Neural progenitor cell (in vitro differentiated cells): ENCODE results near the gene MAGI1. TPM values are rescaled to one million over a fixed set of nuclear protein-coding genes. Genes with fewer than 3 reads are reported as not detected.

ENCODE experiments used
- DNase-seq: peaks from one replicate; pipeline ENCODE4 v3.0.0-alpha.2; 2016; ENCODE audit warnings: low spot score
- H2AFZ ChIP-seq: fragments of 200-600 bp; sonication (generic); replicated peaks from 2 replicates; pipeline ENCODE4 v1.6.1; 2016; ENCODE audit warnings: antibody characterized with exemption
- H3F3A ChIP-seq: fragments of 200-600 bp; sonication (generic); 2 replicates; pipeline ENCODE4 v1.6.1; 2016; ENCODE audit warnings: antibody characterized with exemption, low read depth
- H3K27ac ChIP-seq: fragments of 200-600 bp; sonication (generic); 2 replicates; pipeline ENCODE4 v1.5.1; 2016; ENCODE audit warnings: mild to moderate bottlenecking
- H3K27me3 ChIP-seq: fragments of 200-600 bp; sonication (generic); 2 replicates; pipeline ENCODE4 v1.6.1; 2016; ENCODE audit warnings: mild to moderate bottlenecking, moderate library complexity
- H3K36me3 ChIP-seq: fragments of 200-600 bp; sonication (generic); 2 replicates; pipeline ENCODE4 v1.5.1; 2016
- H3K4me1 ChIP-seq: fragments of 200-600 bp; sonication (generic); 2 replicates; pipeline ENCODE4 v1.6.1; 2016; ENCODE audit warnings: mixed run types
- H3K4me2 ChIP-seq: fragments of 200-600 bp; sonication (generic); 2 replicates; pipeline ENCODE4 v1.6.1; 2016
- H3K4me3 ChIP-seq: fragments of 200-600 bp; sonication (generic); 2 replicates; pipeline ENCODE4 v1.5.1; 2016
- H3K79me2 ChIP-seq: fragments of 200-600 bp; sonication (generic); 2 replicates; pipeline ENCODE4 v1.6.1; 2016; ENCODE audit warnings: low read depth
- H3K9ac ChIP-seq: fragments of 200-600 bp; sonication (generic); 2 replicates; pipeline ENCODE4 v1.6.1; 2016
- H3K9me3 ChIP-seq: fragments of 200-600 bp; sonication (generic); 2 replicates; pipeline ENCODE4 v1.5.1; 2016; ENCODE audit warnings: low read depth
- H4K20me1 ChIP-seq: fragments of 200-600 bp; sonication (generic); 2 replicates; pipeline ENCODE4 v1.6.1; 2016; ENCODE audit warnings: low read depth
- H3K27ac Mint-ChIP-seq: 3 replicates; pipeline ENCODE4 v1.8.0; 2021; ENCODE audit warnings: mixed read lengths
- H3K27me3 Mint-ChIP-seq: 2 replicates; pipeline ENCODE4 v1.8.0; 2022; ENCODE audit warnings: low read depth, mild to moderate bottlenecking, inconsistent platforms, moderate library complexity, mixed read lengths; ENCODE audit not compliant: insufficient read depth
- H3K36me3 Mint-ChIP-seq: 3 replicates; pipeline ENCODE4 v1.8.0; 2021; ENCODE audit warnings: mixed read lengths
- H3K4me1 Mint-ChIP-seq: 3 replicates; pipeline ENCODE4 v1.8.0; 2021; ENCODE audit warnings: mixed read lengths
- H3K4me3 Mint-ChIP-seq: 3 replicates; pipeline ENCODE4 v1.8.0; 2021; ENCODE audit warnings: mild to moderate bottlenecking, moderate library complexity, mixed read lengths
- H3K9me3 Mint-ChIP-seq: 3 replicates; pipeline ENCODE4 v1.8.0; 2020; ENCODE audit warnings: mixed read lengths
- EZH2 ChIP-seq: fragments of 200-600 bp; sonication (generic); IDR thresholded peaks from 2 replicates; pipeline ENCODE4 v1.6.1; 2017; ENCODE audit warnings: antibody characterized with exemption, mild to moderate bottlenecking, moderate library complexity
- EZH2phosphoT487 ChIP-seq: fragments of 200-600 bp; sonication (generic); IDR thresholded peaks from 2 replicates; pipeline ENCODE4 v1.6.1; 2017; ENCODE audit warnings: antibody characterized with exemption
- total RNA-seq: library from RNA; depleted of rRNA; stranded (reverse); fragments of >200 nt; gene quantifications from 2 replicates; pipeline ENCODE4 v1.2.3, GENCODE V29; 2015; ENCODE audit warnings: low replicate concordance
- TF ChIP-seq, protein P1 (sequence below): fragments of 200-600 bp; sonication (generic); IDR thresholded peaks from 2 replicates; pipeline ENCODE4 v1.5.1; 2017; ENCODE audit warnings: antibody characterized with exemption, mild to moderate bottlenecking

The MAGI1 gene
- total RNA-seq, 1 donor from 2014 or later: 40.6 TPM

DNA sequence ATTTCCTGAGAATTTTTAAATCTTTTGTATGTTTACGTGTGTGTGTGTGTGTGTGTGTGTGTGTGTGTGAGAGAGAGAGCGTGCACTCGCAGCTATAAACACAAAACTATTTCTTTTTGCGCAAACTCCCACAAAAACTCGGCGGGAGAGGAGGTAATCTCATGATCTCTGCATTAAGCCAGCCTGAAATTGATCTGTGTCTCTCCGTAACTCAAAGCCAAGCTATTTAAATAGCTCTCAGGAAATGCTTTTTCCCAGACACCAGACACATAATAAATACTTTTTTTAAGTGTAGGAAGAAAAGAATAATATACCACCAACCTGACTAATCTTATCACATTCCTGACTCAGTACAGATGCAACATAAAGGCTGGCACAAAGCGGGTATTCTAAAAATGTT, 226.8 kb downstream of the MAGI1 start:
- Mint-ChIP-seq H3K27me3 (no peaks in the 10 kb centered on the region), H3K4me1 (peaks cover 48% of the 10 kb centered on the region), H3K27ac (peak overlapping the region; percentile 44), H3K9me3 (peaks cover 6% of the 10 kb centered on the region), H3K4me3 (peak overlapping the region; percentile 57), H3K36me3 (peaks cover 4% of the 10 kb centered on the region)
- Histone ChIP-seq H3K4me1 (peaks cover 50% of the 10 kb centered on the region), H3K27me3 (no peaks in the 10 kb centered on the region), H3K9me3 (no peaks in the 10 kb centered on the region), H3K4me2 (peak overlapping the region; percentile 50), H3K36me3 (no peaks in the 10 kb centered on the region), H3K4me3 (no peak overlapping the region), H4K20me1 (peaks cover 14% of the 10 kb centered on the region), H3K27ac (peak overlapping the region; percentile 14), H3F3A (peaks cover 16% of the 10 kb centered on the region), H2AFZ (no peak overlapping the region), H3K9ac (no peak overlapping the region), H3K79me2 (peaks cover 11% of the 10 kb centered on the region)
- peak; percentile 66 for DNase-seq
- no peak for TF ChIP-seq EZH2phosphoT487
- TF ChIP-seq, protein P1, sequence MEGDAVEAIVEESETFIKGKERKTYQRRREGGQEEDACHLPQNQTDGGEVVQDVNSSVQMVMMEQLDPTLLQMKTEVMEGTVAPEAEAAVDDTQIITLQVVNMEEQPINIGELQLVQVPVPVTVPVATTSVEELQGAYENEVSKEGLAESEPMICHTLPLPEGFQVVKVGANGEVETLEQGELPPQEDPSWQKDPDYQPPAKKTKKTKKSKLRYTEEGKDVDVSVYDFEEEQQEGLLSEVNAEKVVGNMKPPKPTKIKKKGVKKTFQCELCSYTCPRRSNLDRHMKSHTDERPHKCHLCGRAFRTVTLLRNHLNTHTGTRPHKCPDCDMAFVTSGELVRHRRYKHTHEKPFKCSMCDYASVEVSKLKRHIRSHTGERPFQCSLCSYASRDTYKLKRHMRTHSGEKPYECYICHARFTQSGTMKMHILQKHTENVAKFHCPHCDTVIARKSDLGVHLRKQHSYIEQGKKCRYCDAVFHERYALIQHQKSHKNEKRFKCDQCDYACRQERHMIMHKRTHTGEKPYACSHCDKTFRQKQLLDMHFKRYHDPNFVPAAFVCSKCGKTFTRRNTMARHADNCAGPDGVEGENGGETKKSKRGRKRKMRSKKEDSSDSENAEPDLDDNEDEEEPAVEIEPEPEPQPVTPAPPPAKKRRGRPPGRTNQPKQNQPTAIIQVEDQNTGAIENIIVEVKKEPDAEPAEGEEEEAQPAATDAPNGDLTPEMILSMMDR: no peak

DNA sequence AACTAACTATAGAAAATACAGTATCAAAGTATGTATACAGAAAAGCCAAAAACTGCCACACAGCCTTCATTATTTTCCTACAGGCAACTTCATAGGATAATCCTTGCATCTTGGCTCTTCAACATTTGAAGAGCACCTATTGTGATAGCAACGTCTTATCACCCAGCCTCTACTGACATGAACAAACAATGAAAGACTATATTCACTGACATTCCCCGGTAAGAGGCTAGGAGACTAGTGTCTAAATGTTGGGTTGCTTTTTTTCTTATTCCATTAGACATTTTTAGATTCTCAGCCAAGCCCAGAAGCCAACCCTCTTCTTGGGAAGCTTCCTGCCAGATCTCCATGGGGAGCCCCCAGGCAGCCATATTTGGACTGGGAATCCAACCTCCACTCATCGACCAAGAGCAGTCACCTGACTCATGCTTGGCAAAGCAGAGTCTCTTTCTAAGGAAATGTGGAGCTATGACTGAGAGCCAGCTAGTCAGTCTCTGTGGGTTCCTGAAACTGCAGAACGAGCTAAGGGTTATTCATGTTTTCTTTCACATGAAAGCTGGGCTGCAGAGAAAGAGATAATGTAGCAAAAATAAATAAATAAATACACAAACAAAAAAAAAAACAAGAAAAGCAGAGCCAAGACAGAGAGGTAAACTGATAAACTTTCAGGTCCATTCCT, 227.5 kb downstream of the MAGI1 start:
- Histone ChIP-seq H3K4me2 (peak overlapping the region; percentile 50), H3K36me3 (no peaks in the 10 kb centered on the region)
- TF ChIP-seq, protein P1: no peak
- TF ChIP-seq EZH2 (no peak), EZH2phosphoT487 (no peak)

DNA sequence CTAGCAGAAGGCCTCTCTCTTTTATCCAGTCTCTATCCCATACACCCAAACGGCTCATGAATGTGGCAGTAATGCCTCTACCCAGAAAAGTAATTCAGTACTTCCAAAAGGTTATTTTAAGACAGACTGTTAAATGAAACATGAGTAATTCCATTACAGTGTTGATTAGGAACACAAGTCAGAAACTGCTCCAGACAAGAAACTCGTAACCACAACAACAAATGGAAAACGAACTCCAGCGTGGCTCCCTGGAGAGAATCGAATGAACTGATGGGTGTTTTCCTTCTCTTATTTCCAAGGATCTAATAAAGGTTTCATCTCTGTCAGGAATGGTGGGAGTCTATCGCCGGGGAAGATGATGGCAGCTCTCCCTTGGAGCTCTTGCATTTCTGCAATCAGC, 228.4 kb downstream of the MAGI1 start:
- peaks cover 13% of the 10 kb centered on the region for H4K20me1 ChIP-seq
- no peak overlapping the region for H3K27ac ChIP-seq
- H3K4me1 Mint-ChIP-seq: peaks cover 36% of the 10 kb centered on the region
- H3K79me2 ChIP-seq: peaks cover 8% of the 10 kb centered on the region
- H3F3A ChIP-seq: peaks cover 15% of the 10 kb centered on the region
- no peaks in the 10 kb centered on the region for H3K27me3 ChIP-seq
- peaks cover 6% of the 10 kb centered on the region for H3K36me3 Mint-ChIP-seq
- H2AFZ ChIP-seq: no peak overlapping the region
- H3K9me3 Mint-ChIP-seq: peaks cover 14% of the 10 kb centered on the region
- peaks cover 39% of the 10 kb centered on the region for H3K4me1 ChIP-seq
- H3K4me3 Mint-ChIP-seq: no peak overlapping the region
- TF ChIP-seq EZH2phosphoT487 (no peak), EZH2 (no peak)
- TF ChIP-seq, protein P1: no peak
- H3K27ac Mint-ChIP-seq: no peak overlapping the region
- peaks cover 2% of the 10 kb centered on the region for H3K27me3 Mint-ChIP-seq
- H3K36me3 ChIP-seq: no peaks in the 10 kb centered on the region
- H3K4me2 ChIP-seq: no peak overlapping the region
- H3K9ac ChIP-seq: no peak overlapping the region
- DNase-seq: no peak
- no peaks in the 10 kb centered on the region for H3K9me3 ChIP-seq
- H3K4me3 ChIP-seq: no peak overlapping the region

More for the DNA sequence above, 227.5 kb downstream of the MAGI1 start:
- no peak overlapping the region for H3K4me3 Mint-ChIP-seq
- H3K27ac Mint-ChIP-seq: peak overlapping the region; percentile 59
- Histone ChIP-seq H4K20me1 (peaks cover 14% of the 10 kb centered on the region), H3K9me3 (no peaks in the 10 kb centered on the region), H3K27me3 (no peaks in the 10 kb centered on the region), H3K9ac (no peak overlapping the region), H2AFZ (no peak overlapping the region), H3F3A (peaks cover 16% of the 10 kb centered on the region), H3K4me1 (peaks cover 48% of the 10 kb centered on the region), H3K79me2 (peaks cover 8% of the 10 kb centered on the region), H3K27ac (peak overlapping the region; percentile 2), H3K4me3 (no peak overlapping the region)
- peaks cover 9% of the 10 kb centered on the region for H3K9me3 Mint-ChIP-seq
- H3K27me3 Mint-ChIP-seq: no peaks in the 10 kb centered on the region
- peaks cover 6% of the 10 kb centered on the region for H3K36me3 Mint-ChIP-seq
- no peak for DNase-seq
- H3K4me1 Mint-ChIP-seq: peaks cover 43% of the 10 kb centered on the region
